ENCODE results near the gene SLC25A48.

- TF ChIP-seq POLR2A (IDR thresholded peaks at IDR 0.05), result no peak
- TF ChIP-seq CTCF (IDR thresholded peaks at IDR 0.05), result no peak
Measured at GRCh38 chr5:135869276-135869675, 34.8 kb downstream of the SLC25A48 start.
